K562 (cell line): Measurements from ENCODE around the gene FHIP2A. TPM values are rescaled to one million over a fixed set of nuclear protein-coding genes. Genes with fewer than 3 reads are reported as not detected.

Source experiments
- ATAC-seq: fragments of 200-7000 bp; cut with Tn5 transposase; 3 replicates; pipeline ENCODE4 v1.9.1; 2020; ENCODE audit warnings: moderate library complexity
- BruUV-seq: library from RNA; stranded (reverse); fragments of 400-500 nt; replicated peaks from 2 replicates; lab custom pipeline; 2021; lab: Mats Ljungman, UMichigan
- CTCF ChIA-PET: fragments of 300-600 bp; formaldehyde crosslinking; extraction: SDS; loops from one replicate; lab custom pipeline; 2021; ENCODE audit warnings: low intra/inter-chr PET ratio; lab: Yijun Ruan, JAX
- POLR2A ChIA-PET: fragments of 300-600, 350-650 bp; sonication (Branson Sonifier 250); formaldehyde crosslinking; extraction: SDS; loops from one replicate; lab custom pipeline; 2021; ENCODE audit warnings: antibody characterized with exemption, inconsistent platforms; lab: Yijun Ruan, JAX
- DNase-seq, 4 experiments: peaks; one replicate each; pipeline versions ENCODE4 v3.0.0 to v3.0.0-alpha.2; 2011 to 2018; ENCODE audit warnings: low spot score in 3 of 4, mixed read lengths in 3 of 4; ENCODE audit errors: extremely low read depth in 1 of 4
- FAIRE-seq: peaks from 2 replicates; lab custom pipeline; 2011; peaks lifted over from hg19 to GRCh38; lab: Jason Lieb, UNC
- H2AFZ ChIP-seq: 2 replicates; pipeline ENCODE4 v1.6.0; 2011; ENCODE audit warnings: low read depth, low read length, control low read depth, inconsistent platforms
- H3K27ac ChIP-seq: fragments of 200-600 bp; 3 replicates; pipeline ENCODE4 v1.8.0; 2011; ENCODE audit warnings: low read depth, mild to moderate bottlenecking, control low read depth, inconsistent platforms, low read length, moderate library complexity, mixed read lengths; ENCODE audit errors: extremely low read depth
- H3K27me3 ChIP-seq, 2 experiments: fragments of 300-600 bp in 1 of 2; 2 replicates in 1 of 2; 3 replicates in 1 of 2; pipeline versions ENCODE4 v1.6.0 to v1.8.0; 2011; ENCODE audit warnings: inconsistent platforms in 2 of 2, low read length in 2 of 2, mild to moderate bottlenecking in 1 of 2, mixed read lengths in 1 of 2, moderate library complexity in 1 of 2; ENCODE audit not compliant: control insufficient read depth in 2 of 2, insufficient read depth in 2 of 2
- H3K36me3 ChIP-seq: fragments of 300-600 bp; 3 replicates; pipeline ENCODE4 v1.8.0; 2011; ENCODE audit warnings: mild to moderate bottlenecking, low read length, inconsistent platforms; ENCODE audit not compliant: control insufficient read depth, insufficient read depth
- H3K4me1 ChIP-seq, 2 experiments: fragments of 200-600 bp in 1 of 2; replicated peaks in 1 of 2; 2 replicates in 1 of 2; 3 replicates in 1 of 2; pipeline versions ENCODE4 v1.5.1 to v1.8.0; 2011; ENCODE audit warnings: inconsistent platforms in 2 of 2, low read length in 2 of 2, mild to moderate bottlenecking in 1 of 2, mixed read lengths in 1 of 2, moderate library complexity in 1 of 2; ENCODE audit not compliant: control insufficient read depth in 2 of 2, insufficient read depth in 2 of 2
- H3K4me2 ChIP-seq: 2 replicates; pipeline ENCODE4 v1.6.1; 2011; ENCODE audit warnings: low read length, control low read depth, inconsistent platforms, mixed read lengths; ENCODE audit not compliant: insufficient read depth
- H3K4me3 ChIP-seq: fragments of 200-600 bp; sonication (generic), shearing (Covaris generic); 2 replicates; pipeline ENCODE4 v1.5.1; 2016; ENCODE audit warnings: control low read depth, inconsistent platforms
- H3K79me2 ChIP-seq: fragments of 200-600 bp; 3 replicates; pipeline ENCODE4 v1.8.0; 2011; ENCODE audit warnings: low read length, inconsistent platforms; ENCODE audit not compliant: control insufficient read depth, insufficient read depth
- H3K9ac ChIP-seq, 2 experiments: 2 replicates each; pipeline versions ENCODE4 v1.6.0 to v1.6.1; 2011; ENCODE audit warnings: low read depth in 2 of 2, low read length in 2 of 2, control low read depth in 1 of 2, inconsistent platforms in 1 of 2, mild to moderate bottlenecking in 1 of 2, mixed read lengths in 1 of 2; ENCODE audit not compliant: insufficient read depth in 1 of 2
- H3K9me1 ChIP-seq: one replicate; pipeline ENCODE4 v1.6.0; 2011; ENCODE audit warnings: inconsistent platforms, mild to moderate bottlenecking, low read length, moderate library complexity; ENCODE audit not compliant: control insufficient read depth, insufficient read depth
- H3K9me3 ChIP-seq: replicated peaks from 2 replicates; pipeline ENCODE4 v1.5.1; 2011; ENCODE audit warnings: low read depth, low read length, inconsistent platforms; ENCODE audit not compliant: control insufficient read depth, insufficient read depth
- H4K20me1 ChIP-seq: replicated peaks from 2 replicates; pipeline ENCODE4 v1.6.1; 2011; ENCODE audit warnings: low read length, inconsistent platforms, mixed read lengths; ENCODE audit not compliant: control insufficient read depth, insufficient read depth
- ASH1L ChIP-seq: fragments of 450-650 bp; IDR thresholded peaks from 2 replicates; pipeline ENCODE4 v1.6.1; 2018; ENCODE audit warnings: borderline replicate concordance, mild to moderate bottlenecking, low read depth; ENCODE audit not compliant: partially characterized antibody
- CBFA2T2 ChIP-seq: fragments of 450-650 bp; conservative IDR thresholded peaks from 2 replicates; pipeline ENCODE4 v1.6.1; 2017; ENCODE audit warnings: mild to moderate bottlenecking
- ETV6 ChIP-seq, 3 experiments: fragments of 150-350 bp in 1 of 3; sonication (generic) in 1 of 3; formaldehyde crosslinking in 1 of 3; IDR thresholded peaks; 2 replicates each; pipeline versions ENCODE4 v1.6.1 to v1.8.0; 2014 to 2022; ENCODE audit warnings: borderline replicate concordance in 2 of 3, low read depth in 2 of 3, antibody characterized with exemption in 1 of 3, low read length in 1 of 3, mild to moderate bottlenecking in 1 of 3, missing genetic modification reagents in 1 of 3
- FOXP1 ChIP-seq: sonication (generic); formaldehyde crosslinking; IDR thresholded peaks from 2 replicates; pipeline ENCODE4 v1.8.0; 2022; ENCODE audit warnings: mild to moderate bottlenecking, missing genetic modification reagents
- MEF2A ChIP-seq: IDR thresholded peaks from 2 replicates; pipeline ENCODE4 v1.6.1; 2011; ENCODE audit warnings: low read depth, mild to moderate bottlenecking, low read length, moderate library complexity; ENCODE audit not compliant: control insufficient read depth
- MXI1 ChIP-seq: IDR thresholded peaks from 2 replicates; pipeline ENCODE4 v1.6.1; 2011; ENCODE audit warnings: low read depth, mild to moderate bottlenecking, improper control_type of control experiment, low read length
- NFATC3 ChIP-seq: fragments of 450-650 bp; IDR thresholded peaks from 2 replicates; pipeline ENCODE4 v1.6.1; 2017; ENCODE audit warnings: mild to moderate bottlenecking
- NFE2L1 ChIP-seq: fragments of 450-650 bp; IDR thresholded peaks from 2 replicates; pipeline ENCODE4 v1.6.1; 2016; ENCODE audit warnings: missing genetic modification characterization, low read depth, mild to moderate bottlenecking, missing compliant biosample characterization, moderate library complexity, borderline replicate concordance
- PCBP2 ChIP-seq: fragments of 200-400 bp; formaldehyde crosslinking; IDR thresholded peaks from 2 replicates; pipeline ENCODE4 v1.6.1; 2018; ENCODE audit warnings: low read length, low read depth, mild to moderate bottlenecking, moderate library complexity; ENCODE audit not compliant: poor library complexity, severe bottlenecking
- PML ChIP-seq: IDR thresholded peaks from 2 replicates; pipeline ENCODE4 v1.6.1; 2012; ENCODE audit warnings: low read length, inconsistent platforms
- POLR2B ChIP-seq: fragments of 450-650 bp; IDR thresholded peaks from 2 replicates; pipeline ENCODE4 v1.6.1; 2018; ENCODE audit warnings: low read depth; ENCODE audit not compliant: partially characterized antibody
- PURB ChIP-seq: sonication (generic); formaldehyde crosslinking; IDR thresholded peaks from 2 replicates; pipeline ENCODE4 v1.9.0; 2021; ENCODE audit warnings: low read depth, mild to moderate bottlenecking, missing genetic modification reagents
- SNAPC5 ChIP-seq: fragments of 250-450 bp; sonication (Bioruptor Pico); IDR thresholded peaks from 2 replicates; pipeline ENCODE4 v1.8.0; 2021; ENCODE audit warnings: moderate library complexity, mild to moderate bottlenecking, inconsistent platforms
- SP1 ChIP-seq: sonication (generic); formaldehyde crosslinking; IDR thresholded peaks from 2 replicates; pipeline ENCODE4 v1.8.1; 2022; ENCODE audit warnings: mild to moderate bottlenecking, missing genetic modification reagents
- SREBF1 ChIP-seq: fragments of 150-350 bp; IDR thresholded peaks from 2 replicates; pipeline ENCODE4 v1.6.1; 2014; ENCODE audit warnings: antibody characterized with exemption, low read depth, low read length, borderline replicate concordance
- TCF3 ChIP-seq: sonication (generic); formaldehyde crosslinking; IDR thresholded peaks from 2 replicates; pipeline ENCODE4 v1.4.0; 2020; ENCODE audit warnings: mild to moderate bottlenecking, missing genetic modification reagents
- TFAM ChIP-seq: fragments of 250-450 bp; sonication (Bioruptor Pico); conservative IDR thresholded peaks from 2 replicates; pipeline ENCODE4 v1.5.0; 2021; ENCODE audit warnings: mild to moderate bottlenecking, moderate library complexity
- XRCC3 ChIP-seq: fragments of 450-650 bp; IDR thresholded peaks from 2 replicates; pipeline ENCODE4 v1.6.1; 2017; ENCODE audit warnings: mild to moderate bottlenecking, moderate library complexity
- ZNF507 ChIP-seq: conservative IDR thresholded peaks from 2 replicates; pipeline ENCODE4 v1.6.1; 2017; ENCODE audit warnings: missing genetic modification characterization, missing compliant biosample characterization
- WGBS: fragments of 100-300 bp; shearing (Covaris generic); methylation state at CpG from one replicate; pipeline ENCODE4 v1.1.6; 2016; ENCODE audit warnings: low coverage, mixed read lengths; ENCODE audit not compliant: insufficient coverage; ENCODE audit errors: missing lambda C conversion rate; 5-methylcytosine and 5-hydroxymethylcytosine counted together
- in situ Hi-C: fragments of 300-500 bp; cut with MboI; formaldehyde crosslinking; loops from 4 replicates; pipeline ENCODE4 v1.15.0; 2018; ENCODE audit warnings: inconsistent platforms, mixed read lengths
- intact Hi-C: fragments of 100-400 bp; cut with micrococcal nuclease; formaldehyde crosslinking; loops from 2 replicates; pipeline ENCODE4 v1.14.2; 2022
- polyA plus RNA-seq, 8 experiments: library from polyadenylated mRNA; depleted of rRNA in 4 of 8; stranded (reverse) in 5 of 8; unstranded in 3 of 8; fragments of >200 nt; fragmentation: Nextera tagmentation in 2 of 8; fragmentation: Illumina TruSeq in 1 of 8; extraction: Ambion mirVana in 2 of 8; extraction: Trizol in 1 of 8; gene quantifications; 2 replicates each; pipeline versions ENCODE4 v1.2.1 to v1.2.3, GENCODE V29; 2011 to 2014; ENCODE audit warnings: inconsistent platforms in 1 of 8, missing spikeins in 1 of 8
- total RNA-seq, 7 experiments: library from RNA; depleted of rRNA in 6 of 7; stranded (reverse); fragments of >200 nt in 6 of 7; fragmentation: Illumina TruSeq in 2 of 7; extraction: Trizol in 2 of 7; gene quantifications; 2 replicates each; pipeline versions ENCODE4 v1.2.1 to v1.2.3, GENCODE V29; 2011 to 2021; ENCODE audit warnings: low replicate concordance in 1 of 7

Gene FHIP2A
- total and polyA plus RNA-seq, 9 of the 15 experiments (the other 6 are each of a cell fraction or from before 2014, with no cell fraction given): 1.5 to 7.4 (median 3.3) TPM

- H4K20me1 ChIP-seq: no peaks in the 10 kb centered on the region
- H2AFZ ChIP-seq: no peak overlapping the region
- H3K36me3 ChIP-seq: peaks cover 17% of the 10 kb centered on the region; the same call in 2 of the 3 replicates
- no peak for ATAC-seq
- no peak for FAIRE-seq
- H3K4me3 ChIP-seq: no peak overlapping the region
- ChIA-PET POLR2A (interaction anchor here (0.5 to 0.7 kb wide), 2 partner anchors 151 to 1966 kb away, joined by 3 to 4 read pairs; no protein-coding TSS in a partner anchor), CTCF (no interaction called here)
- no peaks in the 10 kb centered on the region for H3K27me3 ChIP-seq
- in situ Hi-C loops (no loop called here), intact Hi-C loops (no loop called here)
- no peaks in the 10 kb centered on the region for H3K9me1 ChIP-seq
- no peak overlapping the region for H3K27ac ChIP-seq
- no peaks in the 10 kb centered on the region for H3K9me3 ChIP-seq
- BruUV-seq: no TSS peak
- 95% methylated on average over 3 of the region's 3 CpGs for WGBS
- TF ChIP-seq SREBF1 (no peak), NFE2L1 (tag) (no peak), ZNF507 (tag) (no peak), ASH1L (no peak), MXI1 (no peak), CBFA2T2 (no peak), SP1 (CRISPR knock-in tag) (no peak), ETV6 (IDR thresholded peaks at IDR 0.05; ENCODE audit: borderline replicate concordance in 1 of 2, low read depth in 2 of 2, low read length in 1 of 2) (no peak), ETV6 (CRISPR knock-in tag; IDR thresholded peaks at IDR 0.05; ENCODE audit: borderline replicate concordance) (no peak), MEF2A (no peak), TFAM (CRISPR knock-in tag) (no peak), TCF3 (no peak), FOXP1 (no peak), PML (no peak), POLR2B (no peak), SNAPC5 (CRISPR knock-in tag) (no peak), PURB (CRISPR knock-in tag) (no peak), PCBP2 (no peak), XRCC3 (no peak), NFATC3 (no peak)
- H3K4me1 ChIP-seq: no peaks in the 10 kb centered on the region
- no peak overlapping the region for H3K4me2 ChIP-seq
- DNase-seq: no peak
- H3K9ac ChIP-seq: no peak overlapping the region
- no peaks in the 10 kb centered on the region for H3K79me2 ChIP-seq
Measured at GRCh38 chr10:114837690-114838089, 16.1 kb downstream of the FHIP2A start.
